Kidney epithelial cell (primary cell): Measurements from ENCODE around the gene RNU5B-1. TPM values are rescaled to one million over a fixed set of nuclear protein-coding genes. Genes with fewer than 3 reads are reported as not detected.

ENCODE experiments used
- DNase-seq: peaks from one replicate; pipeline ENCODE4 v3.0.0-alpha.2; 2010; ENCODE audit warnings: low read depth
- H3K27me3 ChIP-seq: 2 replicates; pipeline ENCODE4 v1.6.0; 2011; ENCODE audit warnings: low read length; ENCODE audit not compliant: control insufficient read depth, insufficient read depth
- H3K36me3 ChIP-seq: 2 replicates; pipeline ENCODE4 v1.5.1; 2011; ENCODE audit warnings: low read length; ENCODE audit not compliant: control insufficient read depth, insufficient read depth
- H3K4me3 ChIP-seq: 2 replicates; pipeline ENCODE4 v1.5.1; 2011; ENCODE audit warnings: low read depth, mild to moderate bottlenecking, control low read depth, low read length
- CTCF ChIP-seq: IDR thresholded peaks from 2 replicates; pipeline ENCODE4 v1.5.1; 2011; ENCODE audit warnings: mild to moderate bottlenecking, moderate library complexity, low read length, control low read depth, inconsistent platforms; ENCODE audit not compliant: insufficient read depth, poor library complexity, severe bottlenecking
- total RNA-seq: library from RNA; depleted of rRNA; stranded (reverse); fragments of >200 nt; gene quantifications from 2 replicates; pipeline ENCODE4 v1.2.3, GENCODE V29; 2015

Gene RNU5B-1
- total RNA-seq, 1 donor from 2014 or later = not detected

GRCh38 chr15:65305150-65305758 is 777 bp downstream of the RNU5B-1 start:
- TF ChIP-seq CTCF = no peak
- peaks cover 2% of the 10 kb centered on the region for H3K27me3 ChIP-seq
- no peaks in the 10 kb centered on the region for H3K36me3 ChIP-seq
- DNase-seq = no peak
- H3K4me3 ChIP-seq = no peak overlapping the region

- Histone ChIP-seq H3K4me3 (no peak overlapping the region), H3K27me3 (peaks cover 2% of the 10 kb centered on the region), H3K36me3 (no peaks in the 10 kb centered on the region)
- TF ChIP-seq CTCF = no peak
- DNase-seq = no peak
These were observed 1.3 kb downstream of the RNU5B-1 start for GRCh38 chr15:65305776-65306175.

GRCh38 chr15:65306551-65306950 is 2.1 kb downstream of the RNU5B-1 start:
- Histone ChIP-seq H3K36me3 (no peaks in the 10 kb centered on the region), H3K4me3 (no peak overlapping the region), H3K27me3 (peaks cover 2% of the 10 kb centered on the region)
- TF ChIP-seq CTCF = no peak
- no peak for DNase-seq

GRCh38 chr15:65307978-65308377 is 3.5 kb downstream of the RNU5B-1 start:
- no peak for TF ChIP-seq CTCF
- DNase-seq = no peak
- Histone ChIP-seq H3K4me3 (no peak overlapping the region), H3K27me3 (peaks cover 6% of the 10 kb centered on the region), H3K36me3 (no peaks in the 10 kb centered on the region)

DNA sequence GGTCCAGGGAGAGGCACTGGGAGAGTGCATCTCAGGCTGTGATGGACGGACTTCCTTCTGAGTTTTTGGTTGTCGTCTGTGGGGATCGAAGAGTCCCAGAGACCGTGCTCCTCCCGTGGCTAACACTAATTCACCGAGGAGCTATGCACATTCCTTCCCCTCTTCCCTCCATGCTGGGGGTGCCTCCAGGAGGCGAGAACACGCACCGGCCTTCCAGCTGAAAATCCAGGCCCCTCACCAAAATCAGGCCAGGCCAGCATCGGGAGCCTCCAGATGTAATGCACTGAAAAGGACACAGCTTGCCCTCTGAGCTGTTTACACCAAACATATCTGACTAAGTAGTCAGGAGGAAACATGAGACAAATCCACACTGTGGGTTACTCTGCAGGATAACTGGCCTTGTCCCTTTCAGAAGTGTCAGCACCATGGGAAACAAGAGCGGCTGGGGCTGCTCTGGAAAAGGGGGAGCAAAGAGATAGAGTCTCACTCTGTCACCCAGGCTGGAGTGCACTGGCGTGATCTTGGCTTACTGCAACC is 5.5 kb downstream of the RNU5B-1 start:
- no peaks in the 10 kb centered on the region for H3K36me3 ChIP-seq
- TF ChIP-seq CTCF = no peak
- no peak for DNase-seq
- H3K4me3 ChIP-seq = no peak overlapping the region
- H3K27me3 ChIP-seq = peaks cover 6% of the 10 kb centered on the region
